ENCODE results near the gene TMEM184A. TPM values are rescaled to one million over a fixed set of nuclear protein-coding genes. Genes with fewer than 3 reads are reported as not detected.

Gene TMEM184A
- total RNA-seq (2012; rRNA removed) (0.28 and 0.36 TPM in 2 replicates), polyA plus RNA-seq (2012; rRNA removed) (1.9 TPM in 2 replicates), Bru-seq, nascent RNA (percentile 10 among the genes with signal in this experiment), BruChase-seq, experiment 1, labeled RNA remaining after a 6-hour chase (percentile 14 among the genes with signal in this experiment), BruChase-seq, experiment 2, labeled RNA remaining after a 2-hour chase (percentile 10 among the genes with signal in this experiment)
- 0.74 and 1.2 TPM in 2 replicates for polyA plus RNA-seq (2012; cell fraction: cytosol; rRNA removed)
- 4.1 and 11.5 TPM in 2 replicates for polyA plus RNA-seq (2012; cell fraction: nucleus; rRNA removed; ENCODE audit: low replicate concordance)
- long read RNA-seq = 0 reads

- ChIA-PET POLR2A (ENCODE audit: unreplicated experiment) (interaction anchor here (0.5 kb wide), 1 partner anchor 43 kb away, joined by 4 read pairs; no protein-coding TSS in a partner anchor), CTCF (no interaction called here)
- Histone ChIP-seq H2BK20ac (ENCODE audit: low read depth, low read length) (peak within 1 kb of the TSS; percentile 82), H3K18ac (ENCODE audit: low read depth, low read length) (peak within 1 kb of the TSS; percentile 70), H3K9ac (ENCODE audit: low read depth, low read length) (peak within 1 kb of the TSS; percentile 34; the same call in 1 of the 2 replicates), H3K9me3 (ENCODE audit: control insufficient read depth, insufficient read depth, low read length) (no peaks in the 10 kb centered on the region), H2BK120ac (ENCODE audit: low read depth, low read length) (peak within 1 kb of the TSS; percentile 96), H2AK9ac (replicated peaks; ENCODE audit: low read depth, low read length, poor library complexity) (peak within 1 kb of the TSS; percentile 99), H3K14ac (replicated peaks; ENCODE audit: low read depth, low read length) (peak within 1 kb of the TSS; percentile 96), H3K56ac (ENCODE audit: extremely low read depth, insufficient read depth, low read length) (peak within 1 kb of the TSS; percentile 33; the same call in 1 of the 2 replicates), H3K9me1 (ENCODE audit: insufficient read depth, low read length) (peaks cover 11% of the 10 kb centered on the region), H3K27ac (ENCODE audit: insufficient read depth, low read length) (peak within 1 kb of the TSS; percentile 36), H3K4ac (ENCODE audit: low read depth, low read length) (peak within 1 kb of the TSS; percentile 96), H3K4me2 (ENCODE audit: low read depth, low read length) (peak within 1 kb of the TSS; percentile 56), H2AFZ (replicated peaks; ENCODE audit: low read length, poor library complexity) (peak within 1 kb of the TSS; percentile 94), H3K79me1 (ENCODE audit: low read depth in 1 of 2, low read length in 2 of 2) (peaks cover 0 to 14% of the 10 kb centered on the region in 2 experiments; a peak in 1 of 4 replicates), H3K23ac (ENCODE audit: low read depth, low read length) (peak within 1 kb of the TSS; percentile 75), H4K91ac (ENCODE audit: insufficient read depth, low read depth, low read length) (peak within 1 kb of the TSS; percentile 93), H3K36me3 (ENCODE audit: control insufficient read depth, insufficient read depth, low read length) (no peaks in the 10 kb centered on the region), H2AK5ac (ENCODE audit: low read depth, low read length) (peak within 1 kb of the TSS; percentile 96), H4K8ac (ENCODE audit: low read depth in 2 of 2, low read length in 2 of 2) (peak within 1 kb of the TSS; percentile 85 to 93), H3K4me1 (ENCODE audit: control insufficient read depth, insufficient read depth, low read length) (peaks cover 14% of the 10 kb centered on the region), H2BK5ac (ENCODE audit: low read depth, low read length, poor library complexity, severe bottlenecking) (peak within 1 kb of the TSS; percentile 82), H2BK15ac (ENCODE audit: low read depth, low read length) (peak within 1 kb of the TSS; percentile 90; the same call in 2 of the 3 replicates), H3K4me3 (ENCODE audit: insufficient read depth, low read depth, low read length) (no peak within 1 kb of the TSS), H3K27me3 (ENCODE audit: control insufficient read depth, insufficient read depth, low read length) (no peaks in the 10 kb centered on the region), H4K20me1 (ENCODE audit: insufficient read depth, low read length) (no peaks in the 10 kb centered on the region), H4K5ac (ENCODE audit: low read depth, low read length) (peak within 1 kb of the TSS; percentile 88)
- 68% methylated on average over 5 of the region's 23 CpGs; no CpG with 5 or more reads in 1 of the 2 experiments for WGBS, 2 experiments (ENCODE audit: extremely low coverage in 2 of 2, insufficient read length in 1 of 2)
- dilution Hi-C loops (cut with HindIII; ENCODE audit: low sequenced_read_pairs, unreplicated experiment) = no loop called here
- ATAC-seq (ENCODE audit: low read depth) (peak; percentile 6), DNase-seq (no peak)
- in situ Hi-C loops (cut with MboI; ENCODE audit: low sequenced_read_pairs) = no loop called here
- no TSS peak for BruUV-seq (replicated peaks)
- intact Hi-C loops (cut with micrococcal nuclease) = no loop called here
- TF ChIP-seq RAD21 (IDR thresholded peaks at IDR 0.05; ENCODE audit: low read length) (no peak), CTCF (conservative IDR thresholded peaks at IDR 0.05; ENCODE audit: low read depth, low read length) (0 out of 2 replicates have a peak, but pooled peaks have one; percentile 18)
Measured at GRCh38 chr7:1555813-1556543, at the start of gene TMEM184A. TSS of gene TMEM184A (minus strand) at chr7:1556205. CDS start at chr7:1555484, 721 bp downstream.
